Liver (tissue), 9 donors: Measurements from ENCODE around the gene CDKN3. TPM values are rescaled to one million over a fixed set of nuclear protein-coding genes. Genes with fewer than 3 reads are reported as not detected.

Source experiments
- DNase-seq: peaks from one replicate; pipeline ENCODE4 v3.0.0-alpha.2; 2017; ENCODE audit warnings: low spot score
- H3K27ac ChIP-seq, 2 donors: one replicate each; pipeline ENCODE4 v1.7.0; 2013; ENCODE audit warnings: inconsistent platforms in 2 of 2, low read length in 2 of 2, control low read depth in 1 of 2, low read depth in 1 of 2, mild to moderate bottlenecking in 1 of 2
- H3K27me3 ChIP-seq, 4 donors: one replicate each; pipeline versions ENCODE4 v1.6.1 to v1.7.0; 2013; ENCODE audit warnings: low read length in 3 of 4, inconsistent platforms in 1 of 4, mild to moderate bottlenecking in 1 of 4, moderate library complexity in 1 of 4; ENCODE audit not compliant: control insufficient read depth in 4 of 4, insufficient read depth in 4 of 4
- H3K36me3 ChIP-seq, 4 donors: one replicate each; pipeline versions ENCODE4 v1.6.1 to v1.7.0; 2013; ENCODE audit warnings: low read length in 3 of 4, mild to moderate bottlenecking in 3 of 4, low read depth in 1 of 4, moderate library complexity in 1 of 4; ENCODE audit not compliant: control insufficient read depth in 4 of 4, insufficient read depth in 3 of 4
- H3K4me1 ChIP-seq, 4 donors: one replicate each; pipeline versions ENCODE4 v1.6.1 to v1.7.0; 2013; ENCODE audit warnings: low read length in 3 of 4, mild to moderate bottlenecking in 3 of 4, moderate library complexity in 1 of 4; ENCODE audit not compliant: control insufficient read depth in 4 of 4, insufficient read depth in 4 of 4
- H3K4me3 ChIP-seq, 3 donors: one replicate each; pipeline versions ENCODE4 v1.6.1 to v1.7.0; 2013; ENCODE audit warnings: low read length in 3 of 3, control low read depth in 1 of 3, low read depth in 1 of 3, mild to moderate bottlenecking in 1 of 3
- H3K9ac ChIP-seq, 2 donors: one replicate each; pipeline ENCODE4 v1.7.0; 2013; ENCODE audit warnings: low read length in 2 of 2, mild to moderate bottlenecking in 2 of 2, moderate library complexity in 2 of 2, control low read depth in 1 of 2, low read depth in 1 of 2
- H3K9me3 ChIP-seq, 4 donors: one replicate each; pipeline versions ENCODE4 v1.6.1 to v1.7.0; 2013; ENCODE audit warnings: low read length in 3 of 4; ENCODE audit not compliant: control insufficient read depth in 4 of 4
- ATF3 ChIP-seq: IDR thresholded peaks from 2 replicates; pipeline ENCODE4 v1.6.1; 2016; ENCODE audit warnings: antibody characterized with exemption
- CTCF ChIP-seq: fragments of 150-350 bp; IDR thresholded peaks from 2 replicates; pipeline ENCODE4 v1.5.1; 2017; ENCODE audit warnings: improper control_type of control experiment, low read depth, low read length; ENCODE audit not compliant: missing input control
- EGR1 ChIP-seq, 2 donors: IDR thresholded peaks; 2 replicates each; pipeline ENCODE4 v1.6.1; 2016 to 2018; ENCODE audit warnings: antibody characterized with exemption in 2 of 2, low read depth in 2 of 2
- FOXA1 ChIP-seq: IDR thresholded peaks from 2 replicates; pipeline ENCODE4 v1.6.1; 2016; ENCODE audit warnings: antibody characterized with exemption
- FOXA2 ChIP-seq: IDR thresholded peaks from 2 replicates; pipeline ENCODE4 v1.6.1; 2016; ENCODE audit warnings: antibody characterized with exemption
- GABPA ChIP-seq, 2 donors: IDR thresholded peaks in 1 of 2; conservative IDR thresholded peaks in 1 of 2; 2 replicates each; pipeline ENCODE4 v1.6.1; 2016; ENCODE audit warnings: antibody characterized with exemption in 2 of 2, mild to moderate bottlenecking in 1 of 2, moderate library complexity in 1 of 2
- HNF4A ChIP-seq, 2 donors: conservative IDR thresholded peaks; 2 replicates each; pipeline ENCODE4 v1.6.1; 2016; ENCODE audit warnings: antibody characterized with exemption in 2 of 2, mild to moderate bottlenecking in 2 of 2
- HNF4G ChIP-seq: IDR thresholded peaks from 2 replicates; pipeline ENCODE4 v1.6.1; 2016; ENCODE audit warnings: antibody characterized with exemption
- JUND ChIP-seq, 2 donors: IDR thresholded peaks; 2 replicates each; pipeline ENCODE4 v1.6.1; 2016; ENCODE audit warnings: antibody characterized with exemption in 2 of 2
- MAX ChIP-seq: IDR thresholded peaks from 2 replicates; pipeline ENCODE4 v1.6.1; 2016; ENCODE audit warnings: antibody characterized with exemption
- NR2F2 ChIP-seq: IDR thresholded peaks from 2 replicates; pipeline ENCODE4 v1.6.1; 2016; ENCODE audit warnings: antibody characterized with exemption
- RAD21 ChIP-seq, 2 donors: IDR thresholded peaks; 2 replicates each; pipeline ENCODE4 v1.6.1; 2016; ENCODE audit warnings: antibody characterized with exemption in 2 of 2, mild to moderate bottlenecking in 2 of 2
- REST ChIP-seq: IDR thresholded peaks from 2 replicates; pipeline ENCODE4 v1.6.1; 2016; ENCODE audit warnings: antibody characterized with exemption, mild to moderate bottlenecking
- RXRA ChIP-seq, 2 donors: IDR thresholded peaks; 2 replicates each; pipeline ENCODE4 v1.6.1; 2017 to 2018; ENCODE audit warnings: antibody characterized with exemption in 2 of 2, mild to moderate bottlenecking in 1 of 2
- SP1 ChIP-seq: IDR thresholded peaks from 2 replicates; pipeline ENCODE4 v1.6.1; 2018; ENCODE audit warnings: antibody characterized with exemption, mild to moderate bottlenecking
- TAF1 ChIP-seq: conservative IDR thresholded peaks from 2 replicates; pipeline ENCODE4 v1.6.1; 2016; ENCODE audit warnings: antibody characterized with exemption, mild to moderate bottlenecking
- YY1 ChIP-seq: IDR thresholded peaks from 2 replicates; pipeline ENCODE4 v1.6.1; 2016; ENCODE audit warnings: antibody characterized with exemption, mild to moderate bottlenecking
- ZBTB33 ChIP-seq: IDR thresholded peaks from 2 replicates; pipeline ENCODE4 v1.6.1; 2016; ENCODE audit warnings: antibody characterized with exemption
- WGBS: extraction: QIAGEN DNeasy Blood & Tissue Kit; methylation state at CpG from one replicate; pipeline ENCODE4 v1.1.7; 2013; 5-methylcytosine and 5-hydroxymethylcytosine counted together
- polyA plus RNA-seq, 2 donors: library from polyadenylated mRNA; stranded (reverse) in 1 of 2; unstranded in 1 of 2; fragments of 200-250 nt in 1 of 2; fragments of >200 nt in 1 of 2; fragmentation: Nextera tagmentation in 1 of 2; extraction: Ambion mirVana in 1 of 2; gene quantifications; one replicate each; pipeline versions ENCODE4 v1.2.1 to v1.2.3, GENCODE V29; 2013 to 2015
- total RNA-seq, 2 donors: library from RNA; depleted of rRNA; stranded (reverse); fragments of >200 nt; gene quantifications; one replicate each; pipeline ENCODE4 v1.2.3, GENCODE V29; 2014
- donor health status: healthy.
- donor health status: healthy.
- donor health status: healthy.
- donor health status: healthy.
- donor health status: healthy.

Gene CDKN3
- total and polyA plus RNA-seq, 4 donors = 0.50 to 33.9 (median 2.8) TPM

GRCh38 chr14:54424479-54424901, 27.7 kb downstream of the CDKN3 start:
- Histone ChIP-seq H3K27me3 (no peaks in the 10 kb centered on the region), H3K9ac (no peak overlapping the region), H3K4me3 (no peak overlapping the region), H3K4me1 (peaks cover 0 to 6% (median 0%) of the 10 kb centered on the region in 4 donors), H3K9me3 (no peaks in the 10 kb centered on the region), H3K27ac (no peak overlapping the region), H3K36me3 (peaks cover 0 to 29% (median 26%) of the 10 kb centered on the region in 4 donors)
- no peak for TF ChIP-seq REST
- no peak for TF ChIP-seq FOXA1
- no peak for TF ChIP-seq EGR1 (IDR thresholded peaks at IDR 0.05; ENCODE audit: low read depth in 2 of 2)
- no peak for TF ChIP-seq ATF3
- TF ChIP-seq MAX = no peak
- TF ChIP-seq SP1 = no peak
- no peak for TF ChIP-seq TAF1
- no peak for TF ChIP-seq YY1
- no peak for TF ChIP-seq HNF4A (conservative IDR thresholded peaks at IDR 0.05)
- TF ChIP-seq HNF4G = no peak
- no peak for TF ChIP-seq FOXA2
- TF ChIP-seq GABPA (IDR thresholded peaks at IDR 0.05 in 1 of 2, conservative IDR thresholded peaks at IDR 0.05 in 1 of 2) = no peak
- no peak for TF ChIP-seq RAD21 (IDR thresholded peaks at IDR 0.05)
- no peak for TF ChIP-seq JUND (IDR thresholded peaks at IDR 0.05)
- WGBS = 48% methylated on average over 4 of the region's 4 CpGs
- DNase-seq = no peak

GRCh38 chr14:54425068-54425467, 28.3 kb downstream of the CDKN3 start:
- Histone ChIP-seq H3K9ac (no peak overlapping the region), H3K4me3 (no peak overlapping the region), H3K36me3 (peaks cover 0 to 34% (median 31%) of the 10 kb centered on the region in 4 donors), H3K27ac (no peak overlapping the region), H3K27me3 (no peaks in the 10 kb centered on the region), H3K9me3 (no peaks in the 10 kb centered on the region), H3K4me1 (peaks cover 0 to 6% (median 0%) of the 10 kb centered on the region in 4 donors)
- DNase-seq = no peak
- TF ChIP-seq TAF1 = no peak
- TF ChIP-seq NR2F2 = no peak
- TF ChIP-seq ZBTB33 = no peak
- TF ChIP-seq CTCF = no peak
- no peak for TF ChIP-seq ATF3
- TF ChIP-seq JUND (IDR thresholded peaks at IDR 0.05) = no peak
- TF ChIP-seq EGR1 (IDR thresholded peaks at IDR 0.05; ENCODE audit: low read depth in 2 of 2) = no peak
- TF ChIP-seq FOXA1 = no peak
- TF ChIP-seq HNF4A (conservative IDR thresholded peaks at IDR 0.05) = no peak
- no peak for TF ChIP-seq FOXA2
- TF ChIP-seq YY1 = no peak
- no peak for TF ChIP-seq HNF4G
- TF ChIP-seq RXRA (IDR thresholded peaks at IDR 0.05) = no peak
- TF ChIP-seq GABPA (IDR thresholded peaks at IDR 0.05 in 1 of 2, conservative IDR thresholded peaks at IDR 0.05 in 1 of 2) = no peak
- TF ChIP-seq SP1 = no peak
- TF ChIP-seq MAX = no peak
- TF ChIP-seq REST = no peak
- TF ChIP-seq RAD21 (IDR thresholded peaks at IDR 0.05) = no peak
- 87% methylated on average over 2 of the region's 2 CpGs for WGBS
